Activated naive CD8-positive, alpha-beta T cell treated with anti-CD3 and anti-CD28 coated beads, Interleukin-2, amount 50 U/mL, for 24 hours (primary cell): ENCODE data around the gene TNNI3K.

ENCODE experiments used
- ATAC-seq: fragments of 150-1000 bp; cut with Tn5 transposase; one replicate; pipeline ENCODE4 v1.10.0; 2021
- DNase-seq: peaks from one replicate; pipeline ENCODE4 v3.0.0; 2021
- H3K27ac Mint-ChIP-seq: one replicate; pipeline ENCODE4 v1.8.0; 2021; ENCODE audit warnings: mild to moderate bottlenecking, mixed read lengths
- H3K27me3 Mint-ChIP-seq: one replicate; pipeline ENCODE4 v1.8.0; 2021; ENCODE audit warnings: mixed read lengths
- H3K36me3 Mint-ChIP-seq: one replicate; pipeline ENCODE4 v1.8.0; 2021; ENCODE audit warnings: low read depth, mixed read lengths
- H3K4me1 Mint-ChIP-seq: one replicate; pipeline ENCODE4 v1.8.0; 2021; ENCODE audit warnings: mixed read lengths
- H3K4me3 Mint-ChIP-seq: one replicate; pipeline ENCODE4 v1.8.0; 2021; ENCODE audit warnings: mild to moderate bottlenecking, moderate library complexity, mixed read lengths
- H3K9me3 Mint-ChIP-seq: one replicate; pipeline ENCODE4 v1.8.0; 2021; ENCODE audit warnings: mixed read lengths

Gene TNNI3K, protein sequence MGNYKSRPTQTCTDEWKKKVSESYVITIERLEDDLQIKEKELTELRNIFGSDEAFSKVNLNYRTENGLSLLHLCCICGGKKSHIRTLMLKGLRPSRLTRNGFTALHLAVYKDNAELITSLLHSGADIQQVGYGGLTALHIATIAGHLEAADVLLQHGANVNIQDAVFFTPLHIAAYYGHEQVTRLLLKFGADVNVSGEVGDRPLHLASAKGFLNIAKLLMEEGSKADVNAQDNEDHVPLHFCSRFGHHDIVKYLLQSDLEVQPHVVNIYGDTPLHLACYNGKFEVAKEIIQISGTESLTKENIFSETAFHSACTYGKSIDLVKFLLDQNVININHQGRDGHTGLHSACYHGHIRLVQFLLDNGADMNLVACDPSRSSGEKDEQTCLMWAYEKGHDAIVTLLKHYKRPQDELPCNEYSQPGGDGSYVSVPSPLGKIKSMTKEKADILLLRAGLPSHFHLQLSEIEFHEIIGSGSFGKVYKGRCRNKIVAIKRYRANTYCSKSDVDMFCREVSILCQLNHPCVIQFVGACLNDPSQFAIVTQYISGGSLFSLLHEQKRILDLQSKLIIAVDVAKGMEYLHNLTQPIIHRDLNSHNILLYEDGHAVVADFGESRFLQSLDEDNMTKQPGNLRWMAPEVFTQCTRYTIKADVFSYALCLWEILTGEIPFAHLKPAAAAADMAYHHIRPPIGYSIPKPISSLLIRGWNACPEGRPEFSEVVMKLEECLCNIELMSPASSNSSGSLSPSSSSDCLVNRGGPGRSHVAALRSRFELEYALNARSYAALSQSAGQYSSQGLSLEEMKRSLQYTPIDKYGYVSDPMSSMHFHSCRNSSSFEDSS

GRCh38 chr1:74235153-74235552 lies at the start of gene TNNI3K:
Gene TNNI3K, plus strand, starts transcription at chr1:74235387. Its CDS starts 65 bp downstream, at chr1:74235452.
- Mint-ChIP-seq H3K27ac (no peak within 1 kb of the TSS), H3K9me3 (peaks cover 7% of the 10 kb centered on the region), H3K36me3 (no peaks in the 10 kb centered on the region), H3K4me1 (no peaks in the 10 kb centered on the region), H3K4me3 (no peak within 1 kb of the TSS), H3K27me3 (no peaks in the 10 kb centered on the region)
- DNase-seq (no peak), ATAC-seq (no peak)

GRCh38 chr1:74193908-74194307 lies 41.3 kb upstream of the TNNI3K start:
- no peak for DNase-seq
- H3K4me1 Mint-ChIP-seq: peaks cover 17% of the 10 kb centered on the region
- peaks cover 2% of the 10 kb centered on the region for H3K27me3 Mint-ChIP-seq
- H3K27ac Mint-ChIP-seq: no peak overlapping the region
- peaks cover 9% of the 10 kb centered on the region for H3K9me3 Mint-ChIP-seq
- H3K4me3 Mint-ChIP-seq: no peak overlapping the region
- peaks cover 6% of the 10 kb centered on the region for H3K36me3 Mint-ChIP-seq
- no peak for ATAC-seq

DNA sequence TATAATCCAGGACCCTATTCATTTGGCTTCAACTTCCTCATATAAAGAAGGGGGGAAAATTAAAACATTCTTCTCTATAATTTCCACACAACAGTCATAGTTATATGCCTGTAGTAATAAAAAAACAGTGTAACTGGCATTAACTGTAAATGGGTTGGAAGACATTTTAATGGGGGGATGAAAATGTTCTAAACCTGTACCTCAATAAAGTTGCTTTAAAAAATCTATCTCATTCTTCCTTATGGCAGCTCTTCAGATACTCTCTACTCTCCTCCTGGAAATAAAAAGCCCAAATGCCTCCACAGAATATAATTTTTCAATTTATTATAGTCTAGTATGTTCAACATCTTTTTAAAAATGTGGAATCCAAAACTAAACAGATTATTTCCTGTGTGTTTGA lies 39.8 kb upstream of the TNNI3K start:
- ATAC-seq: no peak
- peaks cover 25% of the 10 kb centered on the region for H3K4me1 Mint-ChIP-seq
- peaks cover under 1% of the 10 kb centered on the region for H3K36me3 Mint-ChIP-seq
- peaks cover under 1% of the 10 kb centered on the region for H3K9me3 Mint-ChIP-seq
- H3K4me3 Mint-ChIP-seq: no peak overlapping the region
- no peak overlapping the region for H3K27ac Mint-ChIP-seq
- peaks cover 2% of the 10 kb centered on the region for H3K27me3 Mint-ChIP-seq
- DNase-seq: no peak

DNA sequence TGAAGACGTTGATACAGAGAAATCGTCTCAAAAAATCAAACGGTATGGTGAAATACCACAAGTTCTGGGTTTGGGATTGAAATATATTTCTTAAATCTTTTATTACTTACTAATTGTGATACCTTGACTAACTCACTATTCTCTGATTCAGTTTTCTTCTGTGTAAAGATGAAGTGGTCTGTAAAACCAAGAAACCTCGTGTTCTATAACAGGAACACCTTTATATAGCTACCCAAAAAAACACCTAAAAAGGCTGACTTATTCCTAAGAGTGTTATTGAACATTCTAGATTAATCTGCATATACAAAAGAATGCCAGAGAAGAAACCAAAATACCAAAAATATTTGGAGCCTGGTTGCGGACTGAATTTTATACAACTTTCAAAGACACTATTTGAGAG lies 37.9 kb upstream of the TNNI3K start:
- Mint-ChIP-seq H3K4me3 (peak overlapping the region; percentile 91), H3K36me3 (peaks cover 13% of the 10 kb centered on the region), H3K27me3 (peaks cover 2% of the 10 kb centered on the region), H3K4me1 (peaks cover 25% of the 10 kb centered on the region), H3K27ac (peak overlapping the region; percentile 90), H3K9me3 (no peaks in the 10 kb centered on the region)
- ATAC-seq (no peak), DNase-seq (no peak)

GRCh38 chr1:74197657-74198552 lies 37.3 kb upstream of the TNNI3K start, which contains the start of the genes FPGT and LRRIQ3:
Gene FPGT, plus strand, starts transcription at chr1:74198242. Its CDS starts 37 bp downstream, at chr1:74198279.
Gene LRRIQ3, minus strand, starts transcription at chr1:74198176. Its CDS starts 14,492 bp downstream, at chr1:74183684.
- H3K4me3 Mint-ChIP-seq: peak within 1 kb of the TSS; percentile 91
- H3K36me3 Mint-ChIP-seq: peaks cover 13% of the 10 kb centered on the region
- DNase-seq (peak; percentile 97), ATAC-seq (peak; percentile 97)
- peaks cover 25% of the 10 kb centered on the region for H3K4me1 Mint-ChIP-seq
- no peaks in the 10 kb centered on the region for H3K9me3 Mint-ChIP-seq
- peaks cover 2% of the 10 kb centered on the region for H3K27me3 Mint-ChIP-seq
- peak within 1 kb of the TSS; percentile 90 for H3K27ac Mint-ChIP-seq

DNA sequence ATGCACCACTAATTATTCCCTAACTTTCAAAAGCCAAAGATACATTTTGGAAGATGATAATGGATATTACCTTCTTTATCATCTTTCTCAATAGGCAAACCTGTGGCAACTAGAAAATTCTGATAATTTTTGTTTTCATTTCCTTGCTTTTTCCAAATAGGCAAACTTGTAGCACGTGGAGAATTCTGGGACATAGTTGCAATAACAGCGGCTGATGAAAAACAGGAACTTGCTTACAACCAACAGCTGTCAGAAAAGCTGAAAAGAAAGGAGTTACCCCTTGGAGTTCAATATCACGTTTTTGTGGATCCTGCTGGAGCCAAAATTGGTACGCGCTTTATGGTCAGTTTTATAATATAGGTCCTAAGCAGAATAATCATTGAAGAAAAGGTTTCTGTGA lies 35.7 kb upstream of the TNNI3K start:
- DNase-seq (no peak), ATAC-seq (no peak)
- peaks cover 25% of the 10 kb centered on the region for H3K4me1 Mint-ChIP-seq
- peaks cover 2% of the 10 kb centered on the region for H3K27me3 Mint-ChIP-seq
- H3K27ac Mint-ChIP-seq: no peak overlapping the region
- H3K36me3 Mint-ChIP-seq: peaks cover 16% of the 10 kb centered on the region
- no peaks in the 10 kb centered on the region for H3K9me3 Mint-ChIP-seq
- H3K4me3 Mint-ChIP-seq: peak overlapping the region; percentile 91

- Mint-ChIP-seq H3K27me3 (no peaks in the 10 kb centered on the region), H3K4me1 (peaks cover under 1% of the 10 kb centered on the region), H3K9me3 (no peaks in the 10 kb centered on the region), H3K27ac (no peak overlapping the region), H3K4me3 (no peak overlapping the region), H3K36me3 (peaks cover 21% of the 10 kb centered on the region)
- DNase-seq (no peak), ATAC-seq (no peak)
Measured at GRCh38 chr1:74205266-74205665, 29.9 kb upstream of the TNNI3K start.

DNA sequence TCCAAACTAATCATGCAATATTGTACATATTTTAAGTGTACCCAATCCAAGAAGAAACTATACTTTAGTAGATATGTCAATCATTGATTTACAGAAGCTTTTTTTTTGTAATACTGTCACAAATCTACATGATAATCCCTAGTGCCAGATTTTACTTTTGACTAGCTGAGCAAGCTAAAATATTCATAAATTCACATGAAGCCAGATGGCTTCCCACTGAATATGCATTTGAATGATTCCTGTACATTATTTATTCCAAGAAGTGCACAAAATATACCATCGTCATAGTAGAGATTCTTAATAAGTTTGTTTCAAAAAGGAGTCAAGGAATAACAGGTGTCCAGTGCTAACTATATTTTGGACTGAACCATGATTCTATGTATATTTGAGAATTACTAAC lies 20.0 kb upstream of the TNNI3K start:
- Mint-ChIP-seq H3K27me3 (no peaks in the 10 kb centered on the region), H3K4me1 (no peaks in the 10 kb centered on the region), H3K9me3 (no peaks in the 10 kb centered on the region), H3K36me3 (peaks cover 3% of the 10 kb centered on the region), H3K4me3 (no peak overlapping the region), H3K27ac (no peak overlapping the region)
- no peak for DNase-seq
- ATAC-seq: no peak

GRCh38 chr1:74222701-74223100 lies 12.5 kb upstream of the TNNI3K start:
- Mint-ChIP-seq H3K27me3 (no peaks in the 10 kb centered on the region), H3K4me1 (no peaks in the 10 kb centered on the region), H3K9me3 (peaks cover 47% of the 10 kb centered on the region), H3K36me3 (peaks cover 4% of the 10 kb centered on the region), H3K27ac (no peak overlapping the region), H3K4me3 (no peak overlapping the region)
- DNase-seq (no peak), ATAC-seq (no peak)

GRCh38 chr1:74223453-74223852 lies 11.7 kb upstream of the TNNI3K start:
- H3K4me3 Mint-ChIP-seq: no peak overlapping the region
- no peak for ATAC-seq
- no peaks in the 10 kb centered on the region for H3K4me1 Mint-ChIP-seq
- DNase-seq: no peak
- peaks cover 53% of the 10 kb centered on the region for H3K9me3 Mint-ChIP-seq
- H3K27me3 Mint-ChIP-seq: no peaks in the 10 kb centered on the region
- H3K27ac Mint-ChIP-seq: no peak overlapping the region
- H3K36me3 Mint-ChIP-seq: peaks cover 4% of the 10 kb centered on the region

- Mint-ChIP-seq H3K27me3 (no peaks in the 10 kb centered on the region), H3K27ac (no peak overlapping the region)
- no peak for ATAC-seq
Measured at GRCh38 chr1:74236440-74236839, 1.3 kb downstream of the TNNI3K start.

GRCh38 chr1:74237035-74237434 lies 1.8 kb downstream of the TNNI3K start:
- no peaks in the 10 kb centered on the region for H3K36me3 Mint-ChIP-seq
- no peaks in the 10 kb centered on the region for H3K4me1 Mint-ChIP-seq
- ATAC-seq (no peak), DNase-seq (no peak)
- H3K27ac Mint-ChIP-seq: no peak overlapping the region
- no peak overlapping the region for H3K4me3 Mint-ChIP-seq
- H3K27me3 Mint-ChIP-seq: no peaks in the 10 kb centered on the region
- peaks cover 5% of the 10 kb centered on the region for H3K9me3 Mint-ChIP-seq

More at GRCh38 chr1:74236440-74236839, 1.3 kb downstream of the TNNI3K start:
- Mint-ChIP-seq H3K36me3 (no peaks in the 10 kb centered on the region), H3K4me1 (no peaks in the 10 kb centered on the region), H3K9me3 (peaks cover 7% of the 10 kb centered on the region), H3K4me3 (no peak overlapping the region)
- DNase-seq: no peak

GRCh38 chr1:74237787-74238186 lies 2.6 kb downstream of the TNNI3K start:
- H3K27me3 Mint-ChIP-seq: no peaks in the 10 kb centered on the region
- H3K36me3 Mint-ChIP-seq: no peaks in the 10 kb centered on the region
- DNase-seq (no peak), ATAC-seq (no peak)
- no peak overlapping the region for H3K27ac Mint-ChIP-seq
- no peak overlapping the region for H3K4me3 Mint-ChIP-seq
- H3K9me3 Mint-ChIP-seq: no peaks in the 10 kb centered on the region
- no peaks in the 10 kb centered on the region for H3K4me1 Mint-ChIP-seq

GRCh38 chr1:74245168-74245772 lies 10.1 kb downstream of the TNNI3K start:
- no peak for DNase-seq
- H3K4me1 Mint-ChIP-seq: no peaks in the 10 kb centered on the region

More at GRCh38 chr1:74245168-74245772, 10.1 kb downstream of the TNNI3K start:
- no peak for ATAC-seq
- no peaks in the 10 kb centered on the region for H3K9me3 Mint-ChIP-seq
- no peaks in the 10 kb centered on the region for H3K36me3 Mint-ChIP-seq
- H3K4me3 Mint-ChIP-seq: no peak overlapping the region
- no peaks in the 10 kb centered on the region for H3K27me3 Mint-ChIP-seq
- H3K27ac Mint-ChIP-seq: no peak overlapping the region
